ENCODE results near the gene RILP.

RILP gene

GRCh38 chr17:1648173-1648962 is 1.3 kb downstream of the RILP start:
- no peak for DNase-seq (ENCODE audit: low read depth)

GRCh38 chr17:1647802-1648171 is 1.9 kb downstream of the RILP start:
- no peak for DNase-seq (ENCODE audit: low read depth)

- no peak for DNase-seq (ENCODE audit: low read depth)
Measured at GRCh38 chr17:1646199-1646875, 3.3 kb downstream of the RILP start.

GRCh38 chr17:1645207-1646171 is 4.2 kb downstream of the RILP start, which contains the start of gene SCARF1:
SCARF1 (minus strand) TSS chr17:1645732; CDS start chr17:1645697, 35 bp downstream.
- no peak for DNase-seq (ENCODE audit: low read depth)

- DNase-seq (ENCODE audit: low read depth), result no peak
Measured at GRCh38 chr17:1644493-1645206, 5.0 kb downstream of the RILP start.

- no peak for DNase-seq (ENCODE audit: low read depth)
Measured at GRCh38 chr17:1643999-1644492, 5.6 kb downstream of the RILP start.

- DNase-seq (ENCODE audit: low read depth), result no peak
Measured at GRCh38 chr17:1643293-1643998, 6.2 kb downstream of the RILP start.

GRCh38 chr17:1641065-1641403 is 8.6 kb downstream of the RILP start:
- DNase-seq (ENCODE audit: low read depth), result no peak

GRCh38 chr17:1640329-1641064 is 9.2 kb downstream of the RILP start:
- no peak for DNase-seq (ENCODE audit: low read depth)

GRCh38 chr17:1639549-1640180 is 10.0 kb downstream of the RILP start:
- DNase-seq (ENCODE audit: low read depth), result no peak

- no peak for DNase-seq (ENCODE audit: low read depth)
Measured at GRCh38 chr17:1638624-1639300, 10.9 kb downstream of the RILP start.

GRCh38 chr17:1638171-1638590 is 11.5 kb downstream of the RILP start:
- DNase-seq (ENCODE audit: low read depth), result no peak

- no peak for DNase-seq (ENCODE audit: low read depth)
Measured at GRCh38 chr17:1636732-1637285, 12.9 kb downstream of the RILP start.

GRCh38 chr17:1635675-1636465 is 13.8 kb downstream of the RILP start:
- DNase-seq (ENCODE audit: low read depth), result no peak

GRCh38 chr17:1634841-1635650 is 14.6 kb downstream of the RILP start:
- DNase-seq (ENCODE audit: low read depth), result no peak

- DNase-seq (ENCODE audit: low read depth), result no peak
Measured at GRCh38 chr17:1630662-1631061, 19.0 kb downstream of the RILP start.
